Mesodermal cell (in vitro differentiated cells): ENCODE measurements around the gene MRPS2.

Source experiments
- H3K27ac ChIP-seq: 2 replicates; pipeline ENCODE4 v1.7.0; 2013; ENCODE audit warnings: mild to moderate bottlenecking, low read depth, low read length, moderate library complexity; ENCODE audit not compliant: severe bottlenecking
- H3K36me3 ChIP-seq: 2 replicates; pipeline ENCODE4 v1.7.1; 2013; ENCODE audit warnings: mild to moderate bottlenecking, low read length, moderate library complexity; ENCODE audit not compliant: control insufficient read depth, insufficient read depth
- H3K4me1 ChIP-seq: one replicate; pipeline ENCODE4 v1.7.1; 2013; ENCODE audit warnings: mild to moderate bottlenecking, low read length; ENCODE audit not compliant: insufficient read depth, control insufficient read depth, poor library complexity, severe bottlenecking
- H3K4me3 ChIP-seq: 2 replicates; pipeline ENCODE4 v1.7.0; 2013; ENCODE audit warnings: low read length, control low read depth, mild to moderate bottlenecking; ENCODE audit not compliant: insufficient read depth, poor library complexity, severe bottlenecking; ENCODE audit errors: extremely low read depth
- H3K9me3 ChIP-seq: 2 replicates; pipeline ENCODE4 v1.7.1; 2013; ENCODE audit warnings: mild to moderate bottlenecking, low read length, moderate library complexity; ENCODE audit not compliant: control insufficient read depth
- WGBS, 2 experiments: methylation state at CpG; one replicate each; pipeline ENCODE4 v1.1.5; 2013; ENCODE audit warnings: missing lambda C conversion rate in 2 of 2; ENCODE audit not compliant: insufficient coverage in 2 of 2; 5-methylcytosine and 5-hydroxymethylcytosine counted together

The MRPS2 gene

DNA sequence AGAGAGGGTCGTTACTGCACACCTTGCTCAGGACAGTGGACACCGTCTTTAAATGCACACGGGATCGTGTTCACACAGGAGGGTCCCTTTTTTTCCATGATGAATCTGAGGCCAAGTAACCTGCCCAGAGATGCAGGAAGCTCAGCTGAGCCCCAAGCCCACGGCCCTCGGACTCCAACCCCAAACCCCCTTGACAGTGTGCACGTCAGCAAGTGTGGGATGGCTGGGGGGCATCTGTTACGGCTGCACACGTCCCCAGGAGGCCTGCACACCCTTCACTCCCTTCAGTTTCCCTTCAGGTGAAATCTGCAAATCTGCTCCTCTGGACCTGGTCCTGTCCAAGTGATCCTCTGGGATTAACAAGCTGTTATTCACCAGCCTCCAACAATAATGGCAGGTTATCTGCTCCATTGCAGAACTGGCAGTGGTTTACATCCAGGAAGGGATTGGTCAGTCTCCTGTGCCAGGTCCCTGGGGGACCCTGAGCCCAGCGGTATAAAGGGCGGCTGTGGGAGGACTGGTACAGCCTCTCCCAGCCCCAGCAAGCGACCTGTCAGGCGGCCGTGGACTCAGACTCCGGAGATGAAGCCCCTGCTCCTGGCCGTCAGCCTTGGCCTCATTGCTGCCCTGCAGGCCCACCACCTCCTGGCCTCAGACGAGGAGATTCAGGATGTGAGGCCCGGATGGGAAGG, 20.6 kb downstream of the MRPS2 start, which contains the start of gene LCN1:
LCN1 (plus strand) TSS at position 525 of the 692 bp plus-strand sequence; CDS start at position 583, 58 bp downstream.
- Histone ChIP-seq H3K4me1 (peaks cover 18% of the 10 kb centered on the region), H3K9me3 (no peaks in the 10 kb centered on the region), H3K36me3 (no peaks in the 10 kb centered on the region), H3K4me3 (no peak within 1 kb of the TSS), H3K27ac (no peak within 1 kb of the TSS)
- WGBS, 2 experiments, result 90 to 93% methylated on average over 6 to 12 of the region's 18 CpGs

GRCh38 chr9:135521608-135522095, 21.2 kb downstream of the MRPS2 start:
- Histone ChIP-seq H3K9me3 (no peaks in the 10 kb centered on the region), H3K4me1 (peaks cover 21% of the 10 kb centered on the region), H3K27ac (no peak overlapping the region), H3K36me3 (no peaks in the 10 kb centered on the region), H3K4me3 (no peak overlapping the region)
- WGBS, 2 experiments, result 60 to 100% methylated on average over 1 to 2 of the region's 11 CpGs

DNA sequence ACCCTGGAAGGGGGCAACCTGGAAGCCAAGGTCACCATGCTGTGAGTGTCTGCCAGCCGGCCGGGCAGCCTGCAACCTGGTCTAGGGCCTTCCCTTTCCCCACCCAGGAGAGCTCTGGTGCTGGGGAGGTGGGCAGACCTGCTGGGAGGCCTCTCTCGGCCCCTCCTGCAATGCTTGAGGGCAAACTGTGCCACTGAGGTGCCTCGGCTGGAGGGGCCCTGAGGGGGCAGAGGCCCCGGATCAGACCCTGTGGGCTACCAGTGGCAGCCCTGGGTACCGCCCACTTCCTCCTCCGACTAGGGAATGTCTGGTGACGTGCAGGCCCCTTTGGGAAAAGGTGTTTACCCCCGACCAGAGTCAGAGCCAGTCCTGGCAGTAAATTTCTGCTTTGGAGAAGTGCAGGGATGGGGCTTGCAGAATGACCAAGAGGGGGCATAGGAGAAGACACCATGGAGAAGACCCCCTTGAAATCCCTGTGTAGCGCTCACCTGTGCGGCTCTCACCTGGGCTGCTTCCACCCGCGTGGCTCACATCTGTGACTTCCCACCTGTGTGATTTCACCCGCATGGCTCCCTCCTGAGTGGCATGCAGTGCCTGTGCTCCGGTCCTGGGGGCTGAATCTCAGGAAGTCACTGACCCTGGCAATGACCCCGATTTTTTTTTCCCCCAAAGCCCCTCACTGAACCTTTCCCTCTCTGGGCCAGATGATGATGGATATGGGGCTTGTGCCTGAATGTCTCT, 21.8 kb downstream of the MRPS2 start:
- no peaks in the 10 kb centered on the region for H3K36me3 ChIP-seq
- 89 to 92% methylated on average over 13 of the region's 16 CpGs for WGBS, 2 experiments
- H3K4me3 ChIP-seq, result no peak overlapping the region
- no peaks in the 10 kb centered on the region for H3K9me3 ChIP-seq
- H3K27ac ChIP-seq, result no peak overlapping the region
- H3K4me1 ChIP-seq, result peaks cover 26% of the 10 kb centered on the region

DNA sequence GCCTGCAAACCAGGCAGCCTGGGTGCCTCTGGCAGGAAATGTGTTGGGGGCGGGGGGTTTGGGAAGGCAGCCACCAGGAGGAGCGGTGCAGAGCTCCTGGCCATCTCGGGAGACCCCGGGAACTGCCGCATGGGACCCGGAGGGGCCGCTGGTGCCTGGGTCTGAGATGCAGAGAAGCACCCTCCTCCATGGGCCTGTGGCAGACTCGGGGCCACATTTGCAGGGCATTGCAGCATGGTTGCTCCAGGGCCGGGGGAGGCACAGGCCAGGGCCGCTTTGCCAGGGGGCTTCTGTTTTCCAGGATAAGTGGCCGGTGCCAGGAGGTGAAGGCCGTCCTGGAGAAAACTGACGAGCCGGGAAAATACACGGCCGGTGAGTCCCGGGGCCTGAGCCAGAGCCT, 22.4 kb downstream of the MRPS2 start:
- Histone ChIP-seq H3K4me3 (no peak overlapping the region), H3K36me3 (no peaks in the 10 kb centered on the region), H3K27ac (no peak overlapping the region), H3K4me1 (peaks cover 26% of the 10 kb centered on the region), H3K9me3 (no peaks in the 10 kb centered on the region)
- WGBS, 2 experiments, result 83 to 92% methylated on average over 12 to 17 of the region's 17 CpGs

- Histone ChIP-seq H3K4me3 (no peak overlapping the region), H3K4me1 (peaks cover 26% of the 10 kb centered on the region), H3K9me3 (no peaks in the 10 kb centered on the region), H3K27ac (peak overlapping the region; percentile 41), H3K36me3 (no peaks in the 10 kb centered on the region)
- WGBS, 2 experiments, result 90% methylated on average over 14 to 18 of the region's 21 CpGs
Measured at GRCh38 chr9:135523521-135524129, 23.1 kb downstream of the MRPS2 start.

GRCh38 chr9:135524130-135524861, 23.8 kb downstream of the MRPS2 start:
- Histone ChIP-seq H3K4me1 (peaks cover 26% of the 10 kb centered on the region), H3K9me3 (no peaks in the 10 kb centered on the region), H3K36me3 (no peaks in the 10 kb centered on the region), H3K4me3 (no peak overlapping the region), H3K27ac (peak overlapping the region; percentile 41)
- WGBS, 2 experiments, result 85 to 88% methylated on average over 24 to 27 of the region's 27 CpGs

DNA sequence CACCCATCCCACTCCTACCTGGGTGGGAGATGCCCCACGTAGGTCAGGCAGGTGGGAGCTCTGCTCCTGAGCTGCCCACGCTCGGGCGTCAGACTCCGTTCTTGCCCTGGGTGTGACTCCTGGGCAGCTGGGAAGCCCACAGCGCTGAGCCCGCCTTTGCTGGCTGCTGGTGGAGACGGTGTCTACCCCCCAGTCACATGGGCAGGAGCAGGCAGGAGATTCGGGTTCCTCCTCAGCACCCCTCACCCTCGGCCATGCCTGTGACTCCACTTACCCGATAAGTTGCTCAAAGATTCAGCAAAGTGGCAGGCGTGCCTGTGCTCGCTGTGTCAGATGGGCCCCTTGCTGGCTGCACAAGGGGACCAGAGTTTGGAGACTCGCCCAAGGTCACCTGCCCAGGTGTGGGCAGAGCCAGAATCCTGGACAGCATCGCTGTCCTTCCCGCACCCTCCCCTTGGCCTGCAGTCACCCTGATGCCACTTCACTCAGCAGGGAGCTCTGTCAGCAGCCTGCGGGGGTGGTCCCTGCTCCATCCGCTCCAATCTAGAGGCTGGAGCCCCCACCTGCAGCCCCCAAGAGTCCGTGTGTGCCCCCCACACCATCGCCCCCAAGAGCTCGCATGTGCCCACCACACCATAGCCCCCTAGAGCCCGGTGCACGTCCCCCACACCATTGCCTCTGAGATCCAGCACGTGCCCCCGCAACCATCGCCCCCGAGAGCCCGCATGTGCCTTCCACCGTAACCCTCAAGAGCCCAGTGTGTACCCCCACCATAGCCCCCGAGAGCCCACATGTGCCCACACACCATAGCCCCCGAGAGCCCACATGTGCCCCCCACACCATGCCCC, 25.0 kb downstream of the MRPS2 start:
- Histone ChIP-seq H3K27ac (no peak overlapping the region), H3K4me3 (no peak overlapping the region), H3K36me3 (no peaks in the 10 kb centered on the region), H3K9me3 (no peaks in the 10 kb centered on the region), H3K4me1 (peaks cover 26% of the 10 kb centered on the region)
- 86 to 92% methylated on average over 16 to 18 of the region's 31 CpGs for WGBS, 2 experiments

DNA sequence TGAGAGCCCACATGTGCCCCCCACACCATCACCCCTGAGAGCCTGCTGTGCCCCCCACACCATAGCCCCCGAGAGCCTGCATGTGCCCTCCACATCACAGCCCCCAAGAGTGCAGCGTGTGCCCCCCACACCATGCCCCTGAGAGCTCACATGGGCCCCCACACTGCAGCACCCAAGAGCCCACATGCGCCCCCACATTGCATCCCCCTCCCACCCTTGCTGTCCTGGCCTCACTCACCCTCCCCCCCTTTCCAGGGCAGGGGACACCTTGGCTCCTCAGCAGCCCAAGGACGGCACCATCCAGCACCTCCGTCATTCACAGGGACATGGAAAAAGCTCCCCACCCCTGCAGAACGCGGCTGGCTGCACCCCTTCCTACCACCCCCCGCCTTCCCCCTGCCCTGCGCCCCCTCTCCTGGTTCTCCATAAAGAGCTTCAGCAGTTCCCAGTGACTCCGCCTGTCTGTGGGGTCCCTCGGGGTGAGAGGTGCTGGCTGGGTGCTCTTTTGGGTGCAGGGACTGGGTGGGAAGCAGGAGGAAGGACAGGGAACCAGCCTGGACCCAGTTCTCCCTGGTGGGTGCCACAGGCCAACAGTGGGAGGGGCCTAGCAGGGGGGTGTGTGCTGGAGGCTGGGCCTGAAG, 25.7 kb downstream of the MRPS2 start:
- Histone ChIP-seq H3K36me3 (no peaks in the 10 kb centered on the region), H3K9me3 (no peaks in the 10 kb centered on the region), H3K27ac (no peak overlapping the region), H3K4me3 (no peak overlapping the region), H3K4me1 (peaks cover 26% of the 10 kb centered on the region)
- 85% methylated on average over 4 of the region's 11 CpGs; no CpG with 5 or more reads in 1 of the 2 experiments for WGBS, 2 experiments

DNA sequence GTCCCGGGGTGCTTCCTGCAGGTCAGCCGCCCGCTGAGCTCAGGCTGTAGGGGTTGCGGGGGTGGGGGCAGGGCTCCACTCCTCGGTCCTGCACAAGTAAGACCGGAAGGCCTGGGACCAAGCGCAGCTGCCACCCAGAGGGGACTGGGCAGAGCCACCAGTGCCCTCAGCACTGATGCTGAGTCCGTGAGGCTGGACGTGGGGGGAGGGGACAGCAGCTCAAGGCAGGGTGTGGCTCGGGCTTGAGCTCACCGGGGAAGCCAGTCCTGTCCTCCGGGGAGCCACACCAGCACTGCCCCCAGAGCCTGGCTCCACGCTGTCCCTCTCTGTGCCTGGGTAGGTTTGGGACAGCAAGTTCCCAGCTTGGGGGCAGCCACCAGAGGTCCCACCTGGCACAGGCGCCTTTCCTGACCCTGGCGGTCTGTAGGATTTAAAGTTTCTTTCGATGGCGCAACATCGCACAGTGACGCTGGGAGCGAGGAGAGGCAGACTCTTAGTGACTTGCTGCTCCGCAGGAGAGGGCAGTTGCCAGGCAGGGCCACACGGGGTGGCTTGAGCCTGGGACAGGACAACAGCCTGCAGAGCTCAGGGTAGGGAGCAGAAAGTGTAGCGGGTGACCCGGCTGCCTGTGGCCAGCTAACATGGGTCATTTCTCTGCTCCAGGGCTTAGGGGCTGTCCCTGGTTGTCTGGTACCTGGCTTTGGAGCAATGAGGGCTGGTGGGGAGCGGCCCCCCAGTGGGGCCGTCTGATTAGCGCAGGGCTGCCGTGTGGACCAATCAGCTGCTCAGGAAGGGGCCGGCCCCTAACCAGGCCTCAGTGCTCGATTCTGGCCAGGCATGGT, 26.5 kb downstream of the MRPS2 start:
- Histone ChIP-seq H3K27ac (no peak overlapping the region), H3K9me3 (no peaks in the 10 kb centered on the region), H3K36me3 (no peaks in the 10 kb centered on the region), H3K4me1 (peaks cover 26% of the 10 kb centered on the region), H3K4me3 (no peak overlapping the region)
- 81% methylated on average over 22 to 28 of the region's 30 CpGs for WGBS, 2 experiments
